Left ventricle myocardium inferior (tissue), 1 donor: ENCODE results near the gene RPS8. TPM values are rescaled to one million over a fixed set of nuclear protein-coding genes. Genes with fewer than 3 reads are reported as not detected.
"Not testable (repeated sequence)": the region's sequence is repeated elsewhere in the genome, so short reads cannot be mapped to it uniquely, and the experiment has no call there.

ENCODE experiments used
- DNase-seq: peaks from one replicate; pipeline ENCODE4 v3.0.0-alpha.2; 2020
- H3K27ac ChIP-seq: fragments of 200-600 bp; replicated peaks from 2 replicates; pipeline ENCODE4 v1.8.0; 2021
- H3K27me3 ChIP-seq: fragments of 200-600 bp; 2 replicates; pipeline ENCODE4 v1.8.0; 2021; ENCODE audit warnings: low read depth
- H3K36me3 ChIP-seq: fragments of 200-600 bp; 2 replicates; pipeline ENCODE4 v1.8.0; 2021
- H3K4me1 ChIP-seq: fragments of 200-600 bp; 2 replicates; pipeline ENCODE4 v1.8.0; 2021
- H3K4me3 ChIP-seq: fragments of 200-600 bp; 2 replicates; pipeline ENCODE4 v1.8.0; 2021; ENCODE audit warnings: mild to moderate bottlenecking, moderate library complexity
- H3K9me3 ChIP-seq: fragments of 200-600 bp; replicated peaks from 2 replicates; pipeline ENCODE4 v1.8.0; 2021
- CTCF ChIP-seq: fragments of 200-600 bp; IDR thresholded peaks from 2 replicates; pipeline ENCODE4 v1.8.0; 2021; ENCODE audit warnings: antibody characterized with exemption, mild to moderate bottlenecking, borderline replicate concordance
- intact Hi-C: fragments of 100-400 bp; cut with micrococcal nuclease; formaldehyde crosslinking; loops from one replicate; pipeline ENCODE4 v1.11.0; 2022
- total RNA-seq: library from RNA; stranded (reverse); fragmentation: NEBNext Ultra II Directional; extraction: Animal tissue kit (Norgen Biotek cat#: 25700); gene quantifications from one replicate; pipeline ENCODE4 v1.2.1, GENCODE V29; 2021
- donor health status: DM: no; HTN: yes; CAD: no; lungs with severe emphysema.

RPS8 gene
- total RNA-seq, 1 donor from 2014 or later, result 717 TPM

GRCh38 chr1:44787506-44787905, 12.2 kb downstream of the RPS8 start:
- Histone ChIP-seq H3K27ac (no peak overlapping the region), H3K4me3 (no peak overlapping the region), H3K36me3 (no peaks in the 10 kb centered on the region), H3K4me1 (peaks cover 33% of the 10 kb centered on the region), H3K27me3 (no peaks in the 10 kb centered on the region), H3K9me3 (no peaks in the 10 kb centered on the region)
- intact Hi-C loops, result no loop called here
- no peak for DNase-seq
- no peak for TF ChIP-seq CTCF

- intact Hi-C loops, result no loop called here
- no peaks in the 10 kb centered on the region for H3K36me3 ChIP-seq
- H3K9me3 ChIP-seq, result no peaks in the 10 kb centered on the region
- H3K27me3 ChIP-seq, result no peaks in the 10 kb centered on the region
- no peak within 1 kb of the TSS for H3K4me3 ChIP-seq
- TF ChIP-seq CTCF, result no peak
- H3K4me1 ChIP-seq, result peaks cover 33% of the 10 kb centered on the region
- no peak for DNase-seq
- H3K27ac ChIP-seq, result no peak within 1 kb of the TSS
Observed at GRCh38 chr1:44788120-44788860, 12.9 kb downstream of the RPS8 start, which contains the start of gene BEST4. BEST4 (minus strand) TSS chr1:44788170; CDS start chr1:44787705, 465 bp downstream.

GRCh38 chr1:44790968-44791801, 15.8 kb downstream of the RPS8 start:
- Histone ChIP-seq H3K4me3 (no peak overlapping the region), H3K27me3 (no peaks in the 10 kb centered on the region), H3K4me1 (peaks cover 5% of the 10 kb centered on the region), H3K9me3 (no peaks in the 10 kb centered on the region), H3K36me3 (no peaks in the 10 kb centered on the region), H3K27ac (no peak overlapping the region)
- intact Hi-C loops, result no loop called here
- DNase-seq, result no peak
- no peak for TF ChIP-seq CTCF

- Histone ChIP-seq H3K4me1 (no peaks in the 10 kb centered on the region), H3K36me3 (no peaks in the 10 kb centered on the region), H3K27ac (no peak overlapping the region), H3K27me3 (no peaks in the 10 kb centered on the region), H3K4me3 (no peak overlapping the region), H3K9me3 (no peaks in the 10 kb centered on the region)
- no peak for DNase-seq
- TF ChIP-seq CTCF, result no peak
- intact Hi-C loops, result no loop called here
Observed at GRCh38 chr1:44792736-44793502, 17.6 kb downstream of the RPS8 start.

- H3K4me3 ChIP-seq, intact Hi-C loops, DNase-seq, H3K27ac ChIP-seq, H3K9me3 ChIP-seq, H3K27me3 ChIP-seq, H3K36me3 ChIP-seq: not testable (repeated sequence)
- peaks cover 32% of the 10 kb centered on the region for H3K4me1 ChIP-seq
Observed at GRCh38 chr1:44797886-44798285, 22.5 kb downstream of the RPS8 start.
